ENCODE data around the gene EFEMP1. TPM values are rescaled to one million over a fixed set of nuclear protein-coding genes. Genes with fewer than 3 reads are reported as not detected.

Gene EFEMP1
- total RNA-seq, 1 donor from 2014 or later = 2.3 TPM

GRCh38 chr2:55877087-55877436, 46.5 kb downstream of the EFEMP1 start:
- no peaks in the 10 kb centered on the region for H3K36me3 Mint-ChIP-seq (ENCODE audit: low read depth, unreplicated experiment)
- no peak for DNase-seq (ENCODE audit: low spot score)
- no peak overlapping the region for H3K4me3 Mint-ChIP-seq (ENCODE audit: unreplicated experiment)
- no peaks in the 10 kb centered on the region for H3K9me3 Mint-ChIP-seq (ENCODE audit: unreplicated experiment)
- no peak for TF ChIP-seq CTCF (IDR thresholded peaks at IDR 0.05; ENCODE audit: unreplicated experiment)
- no peak overlapping the region for H3K27ac Mint-ChIP-seq (ENCODE audit: unreplicated experiment)
- no peaks in the 10 kb centered on the region for H3K27me3 Mint-ChIP-seq (ENCODE audit: unreplicated experiment)
- no peaks in the 10 kb centered on the region for H3K4me1 Mint-ChIP-seq (ENCODE audit: unreplicated experiment)

- Mint-ChIP-seq H3K9me3 (ENCODE audit: unreplicated experiment) (no peaks in the 10 kb centered on the region), H3K4me1 (ENCODE audit: unreplicated experiment) (peaks cover 3% of the 10 kb centered on the region), H3K27me3 (ENCODE audit: unreplicated experiment) (no peaks in the 10 kb centered on the region), H3K27ac (ENCODE audit: unreplicated experiment) (no peak overlapping the region), H3K4me3 (ENCODE audit: unreplicated experiment) (no peak overlapping the region), H3K36me3 (ENCODE audit: low read depth, unreplicated experiment) (no peaks in the 10 kb centered on the region)
- DNase-seq (ENCODE audit: low spot score) = no peak
- no peak for TF ChIP-seq CTCF (IDR thresholded peaks at IDR 0.05; ENCODE audit: unreplicated experiment)
These were observed 47.0 kb downstream of the EFEMP1 start for GRCh38 chr2:55876429-55877086.

- H3K4me1 Mint-ChIP-seq (ENCODE audit: unreplicated experiment) = peaks cover 8% of the 10 kb centered on the region
- DNase-seq (ENCODE audit: low spot score) = no peak
These were observed 48.0 kb downstream of the EFEMP1 start for GRCh38 chr2:55875434-55876135.

GRCh38 chr2:55874338-55874737, 49.2 kb downstream of the EFEMP1 start:
- Mint-ChIP-seq H3K27me3 (ENCODE audit: unreplicated experiment) (no peaks in the 10 kb centered on the region), H3K4me3 (ENCODE audit: unreplicated experiment) (no peak overlapping the region), H3K27ac (ENCODE audit: unreplicated experiment) (no peak overlapping the region), H3K9me3 (ENCODE audit: unreplicated experiment) (no peaks in the 10 kb centered on the region), H3K4me1 (ENCODE audit: unreplicated experiment) (peaks cover 11% of the 10 kb centered on the region), H3K36me3 (ENCODE audit: low read depth, unreplicated experiment) (no peaks in the 10 kb centered on the region)
- TF ChIP-seq CTCF (IDR thresholded peaks at IDR 0.05; ENCODE audit: unreplicated experiment) = no peak
- no peak for DNase-seq (ENCODE audit: low spot score)

More at GRCh38 chr2:55875434-55876135, 48.0 kb downstream of the EFEMP1 start:
- Mint-ChIP-seq H3K27ac (ENCODE audit: unreplicated experiment) (no peak overlapping the region), H3K27me3 (ENCODE audit: unreplicated experiment) (no peaks in the 10 kb centered on the region), H3K4me3 (ENCODE audit: unreplicated experiment) (no peak overlapping the region), H3K9me3 (ENCODE audit: unreplicated experiment) (no peaks in the 10 kb centered on the region), H3K36me3 (ENCODE audit: low read depth, unreplicated experiment) (no peaks in the 10 kb centered on the region)
- no peak for TF ChIP-seq CTCF (IDR thresholded peaks at IDR 0.05; ENCODE audit: unreplicated experiment)

- Mint-ChIP-seq H3K4me3 (ENCODE audit: unreplicated experiment) (no peak overlapping the region), H3K27ac (ENCODE audit: unreplicated experiment) (peak overlapping the region; percentile 79), H3K27me3 (ENCODE audit: unreplicated experiment) (no peaks in the 10 kb centered on the region), H3K4me1 (ENCODE audit: unreplicated experiment) (peaks cover 11% of the 10 kb centered on the region), H3K36me3 (ENCODE audit: low read depth, unreplicated experiment) (no peaks in the 10 kb centered on the region), H3K9me3 (ENCODE audit: unreplicated experiment) (no peaks in the 10 kb centered on the region)
- no peak for DNase-seq (ENCODE audit: low spot score)
- no peak for TF ChIP-seq CTCF (IDR thresholded peaks at IDR 0.05; ENCODE audit: unreplicated experiment)
These were observed 51.9 kb downstream of the EFEMP1 start for GRCh38 chr2:55871637-55872036.

All from endothelial cell (in vitro differentiated cells).